NCI-H1417 treated with DMSO at 0.1 percent for 48 hours (cell line): ENCODE results near the gene CNGA3.

Experiments used
- DNase-seq: peaks from one replicate; lab custom pipeline; 2025; lab: John Stamatoyannopoulos, UW

The CNGA3 gene

DNA sequence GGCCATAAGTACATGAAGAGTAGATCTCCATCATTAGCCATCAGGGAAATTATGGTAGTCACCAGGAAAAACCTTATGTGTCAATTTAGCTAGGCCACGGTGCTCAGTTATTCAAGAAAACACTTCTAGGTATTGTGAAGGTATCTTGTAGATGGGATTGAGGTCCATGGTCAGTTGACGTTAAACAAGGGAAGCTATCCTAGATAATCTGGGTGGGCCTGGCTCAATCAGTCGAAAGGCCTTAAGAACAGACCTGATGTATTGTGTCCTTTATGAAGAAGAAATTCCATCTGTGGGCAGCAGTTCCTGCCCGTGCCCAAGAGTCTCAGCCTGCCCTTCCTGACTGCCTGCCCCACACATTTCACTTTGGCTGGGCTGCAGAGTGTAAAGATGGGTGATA is 16.7 kb upstream of the CNGA3 start:
- DNase-seq: no peak

- DNase-seq: no peak
Observed at GRCh38 chr2:98332989-98333388, 13.3 kb upstream of the CNGA3 start.

- DNase-seq: no peak
Observed at GRCh38 chr2:98333922-98334321, 12.3 kb upstream of the CNGA3 start.

GRCh38 chr2:98334439-98335078 is 11.7 kb upstream of the CNGA3 start:
- DNase-seq: peak; percentile 40

- no peak for DNase-seq
Observed at GRCh38 chr2:98335271-98335670, 11.0 kb upstream of the CNGA3 start.

GRCh38 chr2:98341241-98341640 is 5.0 kb upstream of the CNGA3 start:
- no peak for DNase-seq

DNA sequence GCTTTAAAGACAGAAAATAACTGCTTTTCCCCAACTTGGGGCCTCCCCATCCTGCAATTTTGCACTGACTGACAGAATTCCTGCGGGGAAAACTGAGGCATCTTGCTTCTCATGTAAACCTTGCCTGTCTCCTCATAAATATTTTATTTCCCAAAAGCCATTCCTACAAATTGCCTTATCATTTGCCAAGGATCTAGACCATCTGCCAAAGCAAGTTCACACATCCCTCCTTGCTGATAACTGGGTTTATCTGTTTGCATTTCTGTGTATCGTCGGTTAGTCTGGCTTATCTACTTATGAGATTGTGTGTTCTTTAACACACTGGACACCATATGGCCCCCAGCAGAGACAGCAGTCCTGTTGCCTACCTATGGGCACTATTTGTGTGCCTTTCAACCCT is 3.0 kb upstream of the CNGA3 start:
- DNase-seq: no peak

GRCh38 chr2:98347298-98348065 is 1.2 kb downstream of the CNGA3 start:
- DNase-seq: no peak

DNA sequence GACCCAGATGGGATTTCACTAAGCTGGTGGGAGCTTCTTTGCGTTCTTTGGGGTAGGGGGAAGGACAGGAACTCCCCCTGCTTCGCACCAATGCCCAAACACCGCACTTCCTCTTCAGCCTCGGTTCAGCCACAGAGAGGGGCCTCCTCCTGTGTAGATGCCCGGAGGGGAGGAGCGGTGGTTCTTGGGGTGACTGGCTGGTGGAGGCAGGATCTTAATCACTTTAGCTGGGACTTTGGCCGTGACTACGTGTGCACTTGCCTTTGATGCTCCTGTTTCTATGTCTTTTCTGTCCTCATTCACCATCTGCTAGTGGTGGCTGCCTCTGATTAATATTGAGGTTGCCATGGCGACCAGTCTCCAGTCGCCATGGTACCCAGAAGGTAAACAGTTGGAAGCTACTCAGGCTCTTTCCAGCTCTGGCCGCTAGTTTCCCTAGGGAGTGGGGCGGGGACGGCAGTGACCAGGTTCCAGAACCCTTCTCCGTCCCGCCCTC is 1.9 kb downstream of the CNGA3 start:
- DNase-seq: peak; percentile 59

- no peak for DNase-seq
Observed at GRCh38 chr2:98350411-98350810, 4.2 kb downstream of the CNGA3 start.

DNA sequence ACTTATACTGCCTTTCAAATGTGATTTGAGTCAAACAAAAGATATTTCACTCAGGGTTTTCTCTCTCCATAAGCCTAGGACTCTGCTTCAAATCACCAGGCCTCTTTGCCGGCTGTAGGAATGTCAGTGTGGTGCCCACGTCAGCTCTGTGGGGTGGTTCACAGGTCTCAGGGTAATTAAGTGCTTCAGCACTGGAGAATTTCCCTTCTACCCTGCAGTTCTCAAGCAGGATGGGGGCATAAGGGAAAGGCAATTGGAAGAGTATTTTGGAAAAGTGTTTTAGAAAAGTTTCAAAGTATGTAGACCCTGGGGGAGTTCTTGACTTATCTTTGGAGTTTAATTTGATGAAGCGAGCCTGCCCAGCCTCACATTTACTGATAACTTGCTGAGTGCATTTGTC is 9.6 kb downstream of the CNGA3 start:
- DNase-seq: no peak

DNA sequence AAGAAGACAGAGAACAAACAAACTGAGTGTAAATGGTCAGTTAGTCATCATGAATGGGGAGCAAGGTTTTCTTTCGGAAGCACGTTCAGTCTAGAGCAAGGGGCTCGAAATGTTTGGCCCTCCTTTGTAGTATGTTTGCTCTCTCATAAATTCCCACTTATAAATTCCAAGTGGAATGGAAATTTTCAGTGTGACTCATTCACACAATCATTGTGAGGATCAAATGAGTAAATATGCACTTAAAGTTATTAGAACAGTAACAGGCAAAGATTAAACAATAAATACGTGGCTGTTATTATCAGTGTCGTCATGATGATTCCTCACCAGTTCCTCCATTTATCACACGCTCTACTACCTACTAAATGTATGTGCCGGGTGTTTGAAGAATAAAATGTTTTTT is 10.5 kb downstream of the CNGA3 start:
- peak; percentile 49 for DNase-seq

GRCh38 chr2:98357849-98358248 is 11.6 kb downstream of the CNGA3 start:
- no peak for DNase-seq

GRCh38 chr2:98359986-98360385 is 13.7 kb downstream of the CNGA3 start:
- no peak for DNase-seq

GRCh38 chr2:98367721-98368120 is 21.5 kb downstream of the CNGA3 start:
- DNase-seq: no peak

DNA sequence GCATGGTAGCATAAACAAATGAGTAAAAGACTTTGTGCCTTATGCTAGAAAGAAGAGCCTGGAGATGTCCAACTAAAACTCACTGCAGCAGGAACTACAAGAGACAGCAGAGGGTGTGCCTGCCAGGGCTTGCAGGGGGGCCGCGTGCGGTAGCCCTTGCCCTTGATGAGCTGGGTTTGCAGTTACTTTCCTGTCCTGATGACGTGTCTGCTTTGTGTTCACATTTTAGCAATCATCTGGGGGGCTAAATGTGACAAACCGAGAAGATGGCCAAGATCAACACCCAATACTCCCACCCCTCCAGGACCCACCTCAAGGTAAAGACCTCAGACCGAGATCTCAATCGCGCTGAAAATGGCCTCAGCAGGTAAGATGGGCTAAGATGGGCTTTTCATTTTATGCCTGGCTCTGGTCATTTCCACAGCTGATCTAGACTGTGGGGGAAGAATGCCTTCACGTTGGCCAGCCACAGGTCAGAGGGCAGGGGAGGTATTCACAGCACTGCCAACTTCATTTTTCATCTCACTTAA is 23.5 kb downstream of the CNGA3 start:
- no peak for DNase-seq

GRCh38 chr2:98372121-98372520 is 25.9 kb downstream of the CNGA3 start:
- no peak for DNase-seq

DNA sequence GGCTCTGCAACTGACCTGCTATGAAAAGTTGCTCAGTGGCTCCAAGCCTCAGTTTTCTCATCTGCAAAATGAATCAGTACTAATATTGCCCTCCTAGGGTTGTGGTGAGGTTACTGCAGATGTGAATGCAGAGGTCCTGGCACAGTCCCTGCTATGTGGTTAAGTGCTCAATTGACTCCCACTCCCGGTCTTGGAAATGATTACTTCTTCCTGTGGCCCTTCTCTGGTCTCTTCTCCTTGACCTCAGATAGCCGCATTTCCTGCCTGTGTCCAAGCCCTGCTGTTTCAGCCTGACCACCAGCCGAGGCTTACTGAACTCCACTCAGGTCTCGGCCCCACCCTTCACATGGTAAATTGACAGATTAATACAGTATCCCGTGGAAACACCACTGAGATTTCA is 26.3 kb downstream of the CNGA3 start:
- no peak for DNase-seq

GRCh38 chr2:98374286-98374685 is 28.0 kb downstream of the CNGA3 start:
- DNase-seq: no peak

- no peak for DNase-seq
Observed at GRCh38 chr2:98374958-98375570, 28.8 kb downstream of the CNGA3 start.

DNA sequence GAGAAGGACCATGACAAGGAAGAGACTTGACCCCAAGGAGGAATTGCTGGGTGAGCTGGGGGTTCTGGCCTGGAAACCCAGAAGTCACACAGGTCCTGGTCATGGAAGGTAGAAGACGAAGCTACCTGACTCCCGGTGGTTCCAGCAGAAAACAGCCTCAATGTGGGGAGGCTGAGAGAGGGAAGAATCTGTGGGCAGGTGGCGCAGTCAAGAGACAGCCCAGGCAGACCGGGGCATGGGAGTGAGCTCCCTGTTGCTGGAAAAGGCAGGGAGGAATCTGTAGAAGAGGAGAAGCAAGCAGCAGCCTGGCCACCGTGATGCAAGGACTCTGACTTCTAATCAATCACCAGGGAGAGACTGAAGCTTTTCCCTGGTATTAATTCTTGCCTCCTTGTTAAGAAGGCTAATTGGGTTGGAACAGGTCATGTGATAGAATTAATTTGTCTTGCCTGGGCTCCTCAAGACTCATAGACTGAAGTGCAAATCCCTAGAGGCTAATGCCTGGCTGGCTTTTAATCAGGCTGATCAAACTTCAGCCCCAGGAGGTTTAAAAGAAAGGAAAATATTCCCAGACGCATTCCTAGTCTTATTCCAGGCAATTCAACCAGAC is 30.1 kb downstream of the CNGA3 start:
- no peak for DNase-seq

DNA sequence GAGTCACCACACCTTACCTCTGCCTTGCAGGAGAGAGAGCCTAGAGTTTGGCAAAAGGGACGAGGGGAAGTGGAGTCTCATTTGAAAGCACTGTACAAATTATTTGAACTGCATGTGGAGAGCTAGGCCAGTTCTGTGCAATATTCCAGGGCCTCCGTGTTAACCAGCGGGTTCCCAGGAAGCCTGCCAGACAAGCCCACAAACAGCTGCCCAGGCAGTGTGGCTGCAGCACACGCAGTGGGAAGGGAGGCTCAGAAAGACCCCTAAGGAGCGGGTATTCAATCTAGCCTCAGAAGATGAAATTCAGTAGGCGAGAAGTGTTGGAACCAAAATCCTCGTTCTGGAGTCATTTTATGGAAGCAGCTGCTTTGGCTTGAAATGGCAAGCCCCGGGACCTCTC is 30.7 kb downstream of the CNGA3 start:
- no peak for DNase-seq

DNA sequence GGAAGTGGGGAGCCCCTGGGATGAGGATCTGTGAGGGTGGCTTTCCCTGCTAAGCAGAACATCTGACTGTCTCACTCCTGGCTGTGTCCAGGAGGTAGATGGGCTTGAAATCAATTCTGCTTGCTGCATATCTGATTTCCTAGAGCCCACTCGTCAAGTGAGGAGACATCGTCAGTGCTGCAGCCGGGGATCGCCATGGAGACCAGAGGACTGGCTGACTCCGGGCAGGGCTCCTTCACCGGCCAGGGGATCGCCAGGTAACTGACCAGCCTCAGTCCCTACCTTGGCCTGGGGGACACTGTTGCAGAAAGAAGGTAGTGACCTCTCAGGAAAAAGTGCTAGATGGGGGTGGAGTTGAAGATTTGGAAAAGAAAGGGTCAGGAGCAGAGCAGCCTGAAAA is 31.3 kb downstream of the CNGA3 start:
- DNase-seq: no peak
